ENCODE data around the gene UCP3. TPM values are rescaled to one million over a fixed set of nuclear protein-coding genes. Genes with fewer than 3 reads are reported as not detected.

UCP3 gene
- total and polyA plus RNA-seq, 9 donors, result 0.70 to 2.2 (median 1.1) TPM

DNA sequence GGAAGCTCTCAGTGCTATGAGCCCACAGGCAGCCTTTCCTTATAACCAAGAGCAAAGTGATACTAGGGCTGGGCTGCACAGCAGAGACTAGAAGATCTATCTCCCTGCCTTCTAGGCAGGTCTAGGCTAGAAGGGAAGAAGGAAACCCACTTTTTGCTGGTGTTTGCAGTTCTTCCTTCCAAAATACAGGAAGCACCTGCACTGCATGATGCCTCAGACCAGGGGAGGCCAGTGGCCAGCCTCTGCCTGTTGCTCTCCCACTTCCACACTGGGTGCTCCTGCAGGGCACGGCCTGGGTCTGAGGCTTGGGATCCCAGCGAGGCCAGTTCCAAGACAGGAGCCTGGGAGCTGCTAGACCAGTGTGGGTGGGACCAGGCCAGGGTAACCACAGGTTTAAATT, 6.0 kb upstream of the UCP3 start:
- H3K4me3 ChIP-seq, result no peak overlapping the region
- DNase-seq, result no peak
- no peaks in the 10 kb centered on the region for H3K27me3 ChIP-seq
- H3K9me3 ChIP-seq, result no peaks in the 10 kb centered on the region
- H3K36me3 ChIP-seq, result no peaks in the 10 kb centered on the region
- peaks cover 3% of the 10 kb centered on the region for H3K4me1 ChIP-seq (ENCODE audit: insufficient read depth)
- H3K27ac ChIP-seq, result no peak overlapping the region
- intact Hi-C loops (cut with DNase I), result no loop called here
- 89 to 93% (median 92%) methylated on average over 2 of the region's 2 CpGs for WGBS, 3 donors
- TF ChIP-seq POLR2A (IDR thresholded peaks at IDR 0.05) (no peak), EP300 (IDR thresholded peaks at IDR 0.05) (no peak)
- TF ChIP-seq, protein P1, sequence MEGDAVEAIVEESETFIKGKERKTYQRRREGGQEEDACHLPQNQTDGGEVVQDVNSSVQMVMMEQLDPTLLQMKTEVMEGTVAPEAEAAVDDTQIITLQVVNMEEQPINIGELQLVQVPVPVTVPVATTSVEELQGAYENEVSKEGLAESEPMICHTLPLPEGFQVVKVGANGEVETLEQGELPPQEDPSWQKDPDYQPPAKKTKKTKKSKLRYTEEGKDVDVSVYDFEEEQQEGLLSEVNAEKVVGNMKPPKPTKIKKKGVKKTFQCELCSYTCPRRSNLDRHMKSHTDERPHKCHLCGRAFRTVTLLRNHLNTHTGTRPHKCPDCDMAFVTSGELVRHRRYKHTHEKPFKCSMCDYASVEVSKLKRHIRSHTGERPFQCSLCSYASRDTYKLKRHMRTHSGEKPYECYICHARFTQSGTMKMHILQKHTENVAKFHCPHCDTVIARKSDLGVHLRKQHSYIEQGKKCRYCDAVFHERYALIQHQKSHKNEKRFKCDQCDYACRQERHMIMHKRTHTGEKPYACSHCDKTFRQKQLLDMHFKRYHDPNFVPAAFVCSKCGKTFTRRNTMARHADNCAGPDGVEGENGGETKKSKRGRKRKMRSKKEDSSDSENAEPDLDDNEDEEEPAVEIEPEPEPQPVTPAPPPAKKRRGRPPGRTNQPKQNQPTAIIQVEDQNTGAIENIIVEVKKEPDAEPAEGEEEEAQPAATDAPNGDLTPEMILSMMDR (IDR thresholded peaks at IDR 0.05), result no peak

GRCh38 chr11:74013141-74013540, 4.3 kb upstream of the UCP3 start:
- 87 to 93% (median 90%) methylated on average over 8 of the region's 8 CpGs for WGBS, 3 donors
- intact Hi-C loops (cut with DNase I), result no loop called here
- DNase-seq, result no peak
- TF ChIP-seq EP300 (IDR thresholded peaks at IDR 0.05), result no peak
- TF ChIP-seq, protein P1 (IDR thresholded peaks at IDR 0.05), result no peak
- no peak for TF ChIP-seq POLR2A (IDR thresholded peaks at IDR 0.05)
- no peak overlapping the region for H3K27ac ChIP-seq
- H3K9me3 ChIP-seq, result no peaks in the 10 kb centered on the region
- no peak overlapping the region for H3K4me3 ChIP-seq
- no peaks in the 10 kb centered on the region for H3K36me3 ChIP-seq
- no peaks in the 10 kb centered on the region for H3K27me3 ChIP-seq
- no peaks in the 10 kb centered on the region for H3K4me1 ChIP-seq (ENCODE audit: insufficient read depth)

DNA sequence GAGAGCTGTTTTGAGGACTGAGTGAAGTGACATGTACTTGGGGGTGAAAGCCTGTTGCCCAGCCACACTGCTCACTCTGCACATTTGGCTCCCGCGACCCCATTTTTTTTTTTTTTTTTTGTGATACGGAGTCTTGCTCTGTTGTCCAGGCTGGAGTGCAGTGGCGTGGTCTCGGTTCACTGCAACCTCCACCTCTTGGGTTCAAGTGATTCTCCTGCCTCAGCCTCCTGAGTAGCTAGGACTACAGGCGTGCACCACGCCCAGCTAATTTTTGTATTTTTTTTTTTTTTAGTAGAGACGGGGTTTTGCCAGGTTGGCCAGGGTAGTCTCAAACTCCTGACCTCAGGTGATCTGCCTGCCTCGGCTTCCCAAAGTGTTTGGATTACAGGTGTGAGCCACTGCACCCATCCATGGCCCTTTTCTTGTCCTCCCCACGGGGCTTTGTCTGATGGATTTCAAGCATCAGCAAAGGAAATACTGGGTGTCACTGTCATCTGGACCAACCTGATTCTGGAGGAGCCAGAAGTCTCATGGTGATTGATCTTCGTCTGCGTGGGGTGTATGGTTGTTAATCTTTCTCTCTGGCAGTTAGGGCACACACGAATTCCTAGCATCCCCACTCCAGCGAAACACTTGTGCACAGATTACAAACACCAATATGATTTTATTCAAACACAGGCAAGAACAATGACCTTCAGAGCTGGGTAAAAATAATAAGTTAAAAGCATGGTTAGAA, 3.4 kb upstream of the UCP3 start:
- H3K4me1 ChIP-seq (ENCODE audit: insufficient read depth), result no peaks in the 10 kb centered on the region
- H3K9me3 ChIP-seq, result no peaks in the 10 kb centered on the region
- WGBS, 3 donors, result 90 to 93% (median 93%) methylated on average over 14 of the region's 14 CpGs
- no peaks in the 10 kb centered on the region for H3K36me3 ChIP-seq
- H3K4me3 ChIP-seq, result no peak overlapping the region
- no peak overlapping the region for H3K27ac ChIP-seq
- intact Hi-C loops (cut with DNase I), result no loop called here
- TF ChIP-seq POLR2A (IDR thresholded peaks at IDR 0.05) (no peak), EP300 (IDR thresholded peaks at IDR 0.05) (no peak)
- TF ChIP-seq, protein P1 (IDR thresholded peaks at IDR 0.05), result no peak
- no peaks in the 10 kb centered on the region for H3K27me3 ChIP-seq
- DNase-seq, result no peak

GRCh38 chr11:74011360-74012073, 2.6 kb upstream of the UCP3 start:
- Histone ChIP-seq H3K4me1 (ENCODE audit: insufficient read depth) (no peaks in the 10 kb centered on the region), H3K9me3 (no peaks in the 10 kb centered on the region), H3K36me3 (no peaks in the 10 kb centered on the region), H3K27ac (no peak overlapping the region), H3K27me3 (no peaks in the 10 kb centered on the region), H3K4me3 (no peak overlapping the region)
- 85 to 90% (median 89%) methylated on average over 8 of the region's 8 CpGs for WGBS, 3 donors
- TF ChIP-seq, protein P1 (IDR thresholded peaks at IDR 0.05), result no peak
- TF ChIP-seq POLR2A (IDR thresholded peaks at IDR 0.05) (no peak), EP300 (IDR thresholded peaks at IDR 0.05) (no peak)
- no peak for DNase-seq
- intact Hi-C loops (cut with DNase I), result no loop called here
